DOHH2 (cell line): ENCODE data around the gene HPCA.

Experiments
- H3F3A ChIP-seq: fragments of 200-600 bp; sonication (generic), shearing (Covaris generic); 2 replicates; pipeline ENCODE4 v1.6.0; 2016; ENCODE audit warnings: antibody characterized with exemption, mild to moderate bottlenecking; ENCODE audit not compliant: control insufficient read depth, insufficient read depth
- H3K27ac ChIP-seq: fragments of 200-600 bp; sonication (generic); 2 replicates; pipeline ENCODE4 v1.5.1; 2014; ENCODE audit warnings: low read depth, mild to moderate bottlenecking, low read length, moderate library complexity
- H3K27me3 ChIP-seq: fragments of 200-600 bp; sonication (generic); 2 replicates; pipeline ENCODE4 v1.6.1; 2014; ENCODE audit warnings: mild to moderate bottlenecking, low read length, mixed read lengths; ENCODE audit not compliant: control insufficient read depth
- H3K36me3 ChIP-seq: fragments of 200-600 bp; sonication (generic); 2 replicates; pipeline ENCODE4 v1.6.1; 2014; ENCODE audit warnings: mild to moderate bottlenecking, low read length, moderate library complexity, mixed read lengths; ENCODE audit not compliant: control insufficient read depth
- H3K4me1 ChIP-seq: fragments of 200-600 bp; sonication (generic); 2 replicates; pipeline ENCODE4 v1.6.1; 2014; ENCODE audit warnings: mild to moderate bottlenecking, low read length, mixed read lengths; ENCODE audit not compliant: control insufficient read depth
- H3K4me2 ChIP-seq: fragments of 200-600 bp; sonication (generic); 2 replicates; pipeline ENCODE4 v1.6.0; 2014; ENCODE audit warnings: mild to moderate bottlenecking, low read length, moderate library complexity
- H3K4me3 ChIP-seq: fragments of 200-600 bp; sonication (generic); 2 replicates; pipeline ENCODE4 v1.5.1; 2014; ENCODE audit warnings: mild to moderate bottlenecking, low read length, mixed read lengths
- H3K79me2 ChIP-seq: fragments of 200-600 bp; sonication (generic); 2 replicates; pipeline ENCODE4 v1.6.1; 2014; ENCODE audit warnings: mild to moderate bottlenecking, low read length, mixed read lengths; ENCODE audit not compliant: control insufficient read depth
- H3K9me2 ChIP-seq: fragments of 200-600 bp; sonication (generic); replicated peaks from 2 replicates; pipeline ENCODE4 v1.6.1; 2014; ENCODE audit warnings: mild to moderate bottlenecking, low read length, mixed read lengths; ENCODE audit not compliant: control insufficient read depth
- H3K9me3 ChIP-seq: fragments of 200-600 bp; sonication (generic); 2 replicates; pipeline ENCODE4 v1.6.1; 2014; ENCODE audit warnings: antibody characterized with exemption, low read length, mixed read lengths; ENCODE audit not compliant: control insufficient read depth, insufficient read depth
- H4K20me1 ChIP-seq: fragments of 200-600 bp; sonication (generic); 2 replicates; pipeline ENCODE4 v1.6.0; 2014; ENCODE audit warnings: low read depth, mild to moderate bottlenecking, antibody characterized with exemption, low read length, moderate library complexity; ENCODE audit not compliant: control insufficient read depth, insufficient read depth
- EZH2phosphoT487 ChIP-seq: fragments of 200-600 bp; sonication (generic); IDR thresholded peaks from 2 replicates; pipeline ENCODE4 v1.6.1; 2017; ENCODE audit warnings: borderline replicate concordance, mild to moderate bottlenecking, antibody characterized with exemption, low read length, moderate library complexity, mixed read lengths
- TF ChIP-seq, protein P1 (sequence below): fragments of 200-600 bp; sonication (generic); IDR thresholded peaks from one replicate; pipeline ENCODE4 v1.5.1; 2014; ENCODE audit warnings: antibody characterized with exemption, mild to moderate bottlenecking, low read depth, low read length; ENCODE audit not compliant: poor library complexity, severe bottlenecking

HPCA gene

DNA sequence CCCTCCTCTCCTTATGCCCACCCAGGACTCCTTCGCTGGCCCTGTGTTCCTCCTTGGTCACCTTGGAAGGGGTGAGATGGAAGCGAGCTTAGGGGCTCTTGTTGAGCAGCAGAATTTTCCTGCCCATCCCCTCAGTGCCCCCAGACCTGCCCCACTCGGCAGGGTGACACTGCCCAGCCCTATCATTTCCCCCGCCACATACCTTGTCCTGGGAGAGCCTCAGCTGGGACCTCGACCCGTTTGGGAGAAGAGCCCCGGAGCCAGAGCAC is 14.2 kb upstream of the HPCA start:
- peaks cover 28% of the 10 kb centered on the region for H3K4me1 ChIP-seq
- H3K4me2 ChIP-seq = peak overlapping the region; percentile 77
- H4K20me1 ChIP-seq = peaks cover 6% of the 10 kb centered on the region; the same call in 1 of the 2 replicates
- no peak overlapping the region for H3K27ac ChIP-seq
- no peaks in the 10 kb centered on the region for H3K36me3 ChIP-seq
- H3K4me3 ChIP-seq = no peak overlapping the region
- H3F3A ChIP-seq = peaks cover 3% of the 10 kb centered on the region; the same call in 1 of the 2 replicates
- H3K79me2 ChIP-seq = no peaks in the 10 kb centered on the region
- H3K9me3 ChIP-seq = no peaks in the 10 kb centered on the region
- H3K27me3 ChIP-seq = peaks cover 26% of the 10 kb centered on the region
- no peaks in the 10 kb centered on the region for H3K9me2 ChIP-seq
- TF ChIP-seq, protein P1, sequence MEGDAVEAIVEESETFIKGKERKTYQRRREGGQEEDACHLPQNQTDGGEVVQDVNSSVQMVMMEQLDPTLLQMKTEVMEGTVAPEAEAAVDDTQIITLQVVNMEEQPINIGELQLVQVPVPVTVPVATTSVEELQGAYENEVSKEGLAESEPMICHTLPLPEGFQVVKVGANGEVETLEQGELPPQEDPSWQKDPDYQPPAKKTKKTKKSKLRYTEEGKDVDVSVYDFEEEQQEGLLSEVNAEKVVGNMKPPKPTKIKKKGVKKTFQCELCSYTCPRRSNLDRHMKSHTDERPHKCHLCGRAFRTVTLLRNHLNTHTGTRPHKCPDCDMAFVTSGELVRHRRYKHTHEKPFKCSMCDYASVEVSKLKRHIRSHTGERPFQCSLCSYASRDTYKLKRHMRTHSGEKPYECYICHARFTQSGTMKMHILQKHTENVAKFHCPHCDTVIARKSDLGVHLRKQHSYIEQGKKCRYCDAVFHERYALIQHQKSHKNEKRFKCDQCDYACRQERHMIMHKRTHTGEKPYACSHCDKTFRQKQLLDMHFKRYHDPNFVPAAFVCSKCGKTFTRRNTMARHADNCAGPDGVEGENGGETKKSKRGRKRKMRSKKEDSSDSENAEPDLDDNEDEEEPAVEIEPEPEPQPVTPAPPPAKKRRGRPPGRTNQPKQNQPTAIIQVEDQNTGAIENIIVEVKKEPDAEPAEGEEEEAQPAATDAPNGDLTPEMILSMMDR = no peak
- no peak for TF ChIP-seq EZH2phosphoT487

DNA sequence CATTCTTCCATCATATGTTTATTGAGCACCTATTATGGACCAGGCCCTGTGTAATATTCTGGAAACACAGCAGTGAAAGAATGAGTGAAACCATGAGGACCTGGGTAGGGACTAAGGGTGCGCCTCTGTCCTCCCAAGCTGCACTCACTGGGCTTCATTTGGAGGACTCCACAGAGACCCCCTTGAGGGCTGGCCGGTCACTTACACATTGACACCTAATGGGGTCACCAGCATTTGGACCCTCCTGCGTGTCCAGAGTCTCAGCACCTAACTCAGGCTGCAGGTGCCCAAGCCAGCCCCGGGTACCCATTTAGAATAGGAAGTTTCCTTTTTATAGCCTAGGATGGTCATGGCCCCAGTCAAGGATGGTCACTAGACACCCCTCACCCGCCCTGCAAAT is 12.8 kb upstream of the HPCA start:
- H3K27ac ChIP-seq = no peak overlapping the region
- no peak overlapping the region for H3K4me3 ChIP-seq
- H3K4me2 ChIP-seq = no peak overlapping the region

DNA sequence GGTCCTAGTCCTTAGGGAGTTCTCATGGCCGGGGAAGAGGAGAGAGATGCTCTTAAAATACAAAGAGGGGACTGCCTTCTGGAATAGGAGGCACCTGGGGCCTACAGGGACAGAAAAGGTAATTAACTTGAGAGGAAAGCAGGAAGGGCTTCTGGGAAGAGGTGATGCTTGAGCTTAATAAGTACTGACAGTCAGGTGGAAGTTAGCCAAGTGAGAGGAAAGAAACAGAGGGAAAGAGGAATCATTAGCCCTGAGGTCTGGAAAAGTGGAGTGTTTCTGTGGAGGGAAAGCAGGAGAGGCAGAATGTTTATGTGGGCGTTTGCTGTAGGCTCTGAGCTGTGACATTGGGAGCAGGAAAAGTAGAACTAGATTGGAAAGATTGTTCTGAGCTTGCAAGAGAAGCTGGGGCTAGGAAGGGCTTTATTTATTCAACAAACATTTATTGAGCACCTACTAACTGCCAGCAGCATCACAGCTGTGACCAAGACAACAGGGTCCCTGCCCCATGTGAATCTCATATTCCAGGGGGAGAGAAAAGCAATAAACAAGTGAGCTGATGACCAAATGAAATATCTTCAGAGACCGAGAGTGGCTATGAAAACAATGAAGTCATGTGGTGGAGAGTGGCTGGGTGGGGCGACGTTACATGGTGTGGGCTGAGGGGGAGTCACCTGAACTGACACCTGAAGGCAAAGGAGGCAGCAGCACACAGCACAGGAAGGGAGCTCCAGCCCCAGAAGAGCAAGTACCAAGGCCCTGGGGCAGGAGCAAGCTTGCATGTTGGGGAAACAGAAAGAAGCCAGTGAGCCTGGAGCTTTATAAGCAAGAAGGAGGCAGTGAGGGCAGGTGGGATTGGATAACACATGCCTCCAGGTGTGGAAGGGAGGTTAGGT is 11.2 kb upstream of the HPCA start:
- H3K4me2 ChIP-seq = no peak overlapping the region
- no peaks in the 10 kb centered on the region for H3K79me2 ChIP-seq
- H3K36me3 ChIP-seq = no peaks in the 10 kb centered on the region
- H3F3A ChIP-seq = peaks cover 3% of the 10 kb centered on the region; the same call in 1 of the 2 replicates
- peaks cover 25% of the 10 kb centered on the region for H3K27me3 ChIP-seq
- no peak overlapping the region for H3K27ac ChIP-seq
- no peaks in the 10 kb centered on the region for H3K9me3 ChIP-seq
- H3K9me2 ChIP-seq = no peaks in the 10 kb centered on the region
- peaks cover 28% of the 10 kb centered on the region for H3K4me1 ChIP-seq
- H3K4me3 ChIP-seq = no peak overlapping the region
- TF ChIP-seq, protein P1 = no peak
- TF ChIP-seq EZH2phosphoT487 = no peak
- peaks cover 6% of the 10 kb centered on the region; the same call in 1 of the 2 replicates for H4K20me1 ChIP-seq

More for the DNA sequence above, 12.8 kb upstream of the HPCA start:
- Histone ChIP-seq H3K36me3 (no peaks in the 10 kb centered on the region), H3K4me1 (peaks cover 28% of the 10 kb centered on the region), H3K79me2 (no peaks in the 10 kb centered on the region), H3F3A (peaks cover 3% of the 10 kb centered on the region; the same call in 1 of the 2 replicates), H3K27me3 (peaks cover 30% of the 10 kb centered on the region), H4K20me1 (peaks cover 6% of the 10 kb centered on the region; the same call in 1 of the 2 replicates), H3K9me3 (no peaks in the 10 kb centered on the region), H3K9me2 (no peaks in the 10 kb centered on the region)
- TF ChIP-seq, protein P1 = no peak
- no peak for TF ChIP-seq EZH2phosphoT487
